HCT116 (cell line): ENCODE measurements around the gene PDE2A. TPM values are rescaled to one million over a fixed set of nuclear protein-coding genes. Genes with fewer than 3 reads are reported as not detected.

Source experiments
- ATAC-seq: fragments of 200-7000 bp; cut with Tn5 transposase; 2 replicates; pipeline ENCODE4 v1.9.1; 2020; ENCODE audit warnings: mild to moderate bottlenecking, moderate library complexity
- BruUV-seq: library from RNA; stranded (reverse); fragments of 400-500 nt; replicated peaks from 2 replicates; lab custom pipeline; 2021; lab: Mats Ljungman, UMichigan
- CTCF ChIA-PET: fragments of 300-600 bp; sonication (Branson Sonifier 250); formaldehyde crosslinking; loops from one replicate; lab custom pipeline; 2021; ENCODE audit warnings: antibody characterized with exemption; lab: Charles Lee
- POLR2A ChIA-PET: fragments of 300-600, 350-600 bp; sonication (Branson Sonifier 250); formaldehyde crosslinking; loops from one replicate; lab custom pipeline; 2021; ENCODE audit warnings: antibody characterized with exemption; lab: Charles Lee
- RAD21 ChIA-PET, 2 experiments: fragments of 300-600 bp; sonication (Branson Sonifier 250); formaldehyde crosslinking; loops; one replicate each; lab custom pipeline; 2023; ENCODE audit warnings: low total read pairs in 2 of 2; ENCODE audit not compliant: uncharacterized antibody in 2 of 2, unreplicated experiment in 2 of 2, low non-redundant PET in 1 of 2; lab: Charles Lee
- DNase-seq: peaks from one replicate; pipeline ENCODE4 v3.0.0-alpha.2; 2010; ENCODE audit warnings: low read depth, low spot score
- H2AFZ ChIP-seq: fragments of 200-600 bp; shearing (Covaris generic), sonication (generic); 2 replicates; pipeline ENCODE4 v1.6.1; 2017; ENCODE audit warnings: low read depth, mixed run types, mixed read lengths, antibody characterized with exemption, low read length; ENCODE audit not compliant: poor library complexity, severe bottlenecking
- H3K27ac ChIP-seq: 2 replicates; pipeline ENCODE4 v1.5.1; 2012; ENCODE audit warnings: low read depth, low read length
- H3K27me3 ChIP-seq: fragments of 200-600 bp; sonication (generic); 2 replicates; pipeline ENCODE4 v1.6.1; 2016; ENCODE audit warnings: mixed run types, low read length, mixed read lengths; ENCODE audit not compliant: insufficient read depth
- H3K36me3 ChIP-seq, 2 experiments: fragments of 200-500 bp in 1 of 2; fragments of 200-600 bp in 1 of 2; sonication (Bioruptor generic) in 1 of 2; sonication (generic) in 1 of 2; 2 replicates each; pipeline versions ENCODE4 v1.5.1 to v1.6.1; 2014 to 2016; ENCODE audit warnings: low read length in 2 of 2, inconsistent platforms in 1 of 2, mixed read lengths in 1 of 2, mixed run types in 1 of 2; ENCODE audit not compliant: insufficient read depth in 2 of 2, control insufficient read depth in 1 of 2
- H3K4me1 ChIP-seq, 2 experiments: fragments of 200-600 bp in 1 of 2; sonication (generic) in 1 of 2; 2 replicates each; pipeline versions ENCODE4 v1.5.1 to v1.6.1; 2012 to 2017; ENCODE audit warnings: low read length in 2 of 2, inconsistent platforms in 1 of 2, mild to moderate bottlenecking in 1 of 2, mixed read lengths in 1 of 2, mixed run types in 1 of 2, moderate library complexity in 1 of 2; ENCODE audit not compliant: insufficient read depth in 2 of 2, control insufficient read depth in 1 of 2
- H3K4me2 ChIP-seq: fragments of 200-600 bp; sonication (generic); 2 replicates; pipeline ENCODE4 v1.6.1; 2017; ENCODE audit warnings: mixed run types, low read length, mixed read lengths
- H3K4me3 ChIP-seq, 2 experiments: fragments of 200-600 bp in 1 of 2; sonication (generic) in 1 of 2; replicated peaks in 1 of 2; 2 replicates each; pipeline ENCODE4 v1.5.1; 2011 to 2016; ENCODE audit warnings: low read length in 2 of 2, control low read depth in 1 of 2, low read depth in 1 of 2, mild to moderate bottlenecking in 1 of 2, mixed read lengths in 1 of 2, mixed run types in 1 of 2
- H3K79me2 ChIP-seq: fragments of 200-600 bp; sonication (generic); 2 replicates; pipeline ENCODE4 v1.6.1; 2017; ENCODE audit warnings: mild to moderate bottlenecking, mixed run types, low read length, moderate library complexity, mixed read lengths; ENCODE audit not compliant: insufficient read depth
- H3K9ac ChIP-seq: fragments of 200-600 bp; sonication (generic); 2 replicates; pipeline ENCODE4 v1.6.1; 2016; ENCODE audit warnings: low read length, mixed read lengths
- H3K9me2 ChIP-seq: fragments of 200-600 bp; sonication (generic), shearing (Covaris generic); 2 replicates; pipeline ENCODE4 v1.6.1; 2017; ENCODE audit warnings: mixed run types, mild to moderate bottlenecking, moderate library complexity; ENCODE audit not compliant: insufficient read depth
- H3K9me3 ChIP-seq, 2 experiments: fragments of 200-500 bp in 1 of 2; fragments of 200-600 bp in 1 of 2; sonication (Bioruptor generic) in 1 of 2; sonication (generic) in 1 of 2; 2 replicates each; pipeline ENCODE4 v1.6.1; 2014 to 2017; ENCODE audit warnings: low read length in 2 of 2, mixed read lengths in 2 of 2, inconsistent platforms in 1 of 2, low read depth in 1 of 2, mild to moderate bottlenecking in 1 of 2, mixed run types in 1 of 2, moderate library complexity in 1 of 2; ENCODE audit not compliant: control insufficient read depth in 1 of 2, insufficient read depth in 1 of 2
- H4K20me1 ChIP-seq: fragments of 200-600 bp; sonication (generic), shearing (Covaris generic); 2 replicates; pipeline ENCODE4 v1.6.1; 2017; ENCODE audit warnings: mixed run types, mild to moderate bottlenecking, moderate library complexity; ENCODE audit not compliant: insufficient read depth
- CBX3 ChIP-seq: IDR thresholded peaks from 2 replicates; pipeline ENCODE4 v1.6.1; 2012; ENCODE audit warnings: low read depth
- EGR1 ChIP-seq: IDR thresholded peaks from 2 replicates; pipeline ENCODE4 v1.6.1; 2012; ENCODE audit warnings: low read depth
- ELF1 ChIP-seq: IDR thresholded peaks from 2 replicates; pipeline ENCODE4 v1.6.1; 2012; ENCODE audit warnings: low read depth, borderline replicate concordance
- REST ChIP-seq: IDR thresholded peaks from 2 replicates; pipeline ENCODE4 v1.6.1; 2012; ENCODE audit warnings: low read depth
- SIN3A ChIP-seq: IDR thresholded peaks from 2 replicates; pipeline ENCODE4 v1.6.1; 2012; ENCODE audit warnings: low read depth
- TCF7L2 ChIP-seq: IDR thresholded peaks from 2 replicates; pipeline ENCODE4 v1.7.0; 2011; ENCODE audit warnings: borderline replicate concordance, inconsistent platforms; ENCODE audit not compliant: insufficient read depth, insufficient read length; ENCODE audit errors: extremely low read depth
- YY1 ChIP-seq: IDR thresholded peaks from 2 replicates; pipeline ENCODE4 v1.6.1; 2011; ENCODE audit warnings: low read length, low read depth, moderate library complexity, mild to moderate bottlenecking; ENCODE audit not compliant: insufficient replicate concordance; ENCODE audit errors: extremely low read depth
- intact Hi-C: fragments of 100-400 bp; cut with micrococcal nuclease; formaldehyde crosslinking; loops from 2 replicates; pipeline ENCODE4 v1.10.0; 2022
- total RNA-seq: library from RNA; stranded (reverse); gene quantifications from one replicate; pipeline ENCODE4 v1.2.1, GENCODE V29; 2021; ENCODE audit not compliant: unreplicated experiment
- TF ChIP-seq, protein P1 (sequence below): IDR thresholded peaks from 2 replicates; pipeline ENCODE4 v1.6.1; 2011; ENCODE audit warnings: mild to moderate bottlenecking, low read length, moderate library complexity; ENCODE audit not compliant: insufficient replicate concordance; ENCODE audit errors: extremely low read depth
- TF ChIP-seq, protein P2 (sequence below), 3 experiments: fragments of 200-600 bp in 1 of 3; sonication (generic) in 1 of 3; IDR thresholded peaks in 2 of 3; conservative IDR thresholded peaks in 1 of 3; 2 replicates each; pipeline ENCODE4 v1.5.1; 2012 to 2017; ENCODE audit warnings: low read depth in 2 of 3, low read length in 2 of 3, antibody characterized with exemption in 1 of 3, borderline replicate concordance in 1 of 3, control low read depth in 1 of 3, mild to moderate bottlenecking in 1 of 3, mixed read lengths in 1 of 3, mixed run types in 1 of 3, moderate library complexity in 1 of 3; ENCODE audit not compliant: insufficient read depth in 1 of 3

Gene PDE2A
- total RNA-seq, 1 experiment from 2014 or later, result 7.6 TPM

DNA sequence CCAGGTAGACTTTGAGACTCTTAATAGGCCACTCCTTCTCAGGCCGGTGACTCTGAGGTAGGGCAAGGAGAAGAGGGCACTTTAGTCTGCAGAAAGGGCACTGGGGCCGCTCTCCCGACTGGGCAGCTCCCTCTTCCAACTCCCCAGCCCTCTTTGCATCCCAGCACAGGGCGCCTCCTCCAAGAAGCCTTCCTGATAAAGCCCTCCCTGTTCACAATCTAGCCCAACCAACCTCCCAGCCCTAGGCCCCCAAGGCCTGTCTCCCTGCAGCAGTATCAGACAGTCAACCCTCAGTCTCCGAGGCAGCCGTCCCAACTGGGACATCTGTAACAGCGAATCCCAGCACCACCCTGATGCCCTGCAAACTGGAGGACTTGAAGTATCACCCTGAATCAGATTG is 14.3 kb upstream of the PDE2A start:
- Histone ChIP-seq H4K20me1 (no peaks in the 10 kb centered on the region), H3K27ac (no peak overlapping the region), H3K9me3 (no peaks in the 10 kb centered on the region), H3K4me1 (peaks cover 0 to 13% of the 10 kb centered on the region in 2 experiments; a peak in 3 of 4 replicates), H3K4me2 (no peak overlapping the region), H3K27me3 (no peaks in the 10 kb centered on the region), H3K9ac (no peak overlapping the region), H3K36me3 (peaks cover 6 to 9% of the 10 kb centered on the region in 2 experiments; a peak in 1 of 4 replicates), H3K4me3 (no peak overlapping the region), H3K79me2 (no peaks in the 10 kb centered on the region), H3K9me2 (no peaks in the 10 kb centered on the region), H2AFZ (no peak overlapping the region)
- DNase-seq (no peak), ATAC-seq (no peak)
- no peak for TF ChIP-seq ELF1
- no peak for TF ChIP-seq SIN3A
- TF ChIP-seq TCF7L2, result no peak
- BruUV-seq, result no TSS peak
- CTCF ChIA-PET, result no interaction called here
- intact Hi-C loops, result no loop called here
- RAD21 ChIA-PET, result no interaction called here
- POLR2A ChIA-PET, result no interaction called here

DNA sequence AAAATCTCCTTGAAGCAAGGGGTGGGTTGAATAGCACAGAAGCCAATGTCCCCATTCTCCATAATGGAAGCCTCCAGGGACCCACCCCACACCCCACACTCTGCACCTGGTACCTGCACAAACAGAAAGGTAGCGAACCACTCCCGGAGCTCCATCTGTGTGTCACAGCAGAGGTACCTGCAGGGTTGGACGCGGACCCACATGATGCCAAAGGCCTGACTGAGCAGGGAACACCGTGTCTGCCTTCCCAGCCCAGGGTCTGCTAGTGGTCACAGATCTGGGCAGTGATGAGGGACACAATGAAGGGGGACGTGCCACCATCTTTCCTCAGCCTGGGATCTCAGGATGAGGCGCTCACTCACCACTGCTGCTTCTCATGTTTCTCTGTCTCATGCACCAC is 13.1 kb upstream of the PDE2A start:
- no peak for ATAC-seq
- no peak overlapping the region for H3K27ac ChIP-seq
- H3K36me3 ChIP-seq, result 0 out of 4 replicates have a peak, but pooled peaks cover 0 to 3% of the 10 kb centered on the region in 2 experiments
- no TSS peak for BruUV-seq
- no peaks in the 10 kb centered on the region for H3K9me2 ChIP-seq
- no peaks in the 10 kb centered on the region for H3K79me2 ChIP-seq
- no peaks in the 10 kb centered on the region for H3K9me3 ChIP-seq
- RAD21 ChIA-PET, result no interaction called here
- POLR2A ChIA-PET, result no interaction called here
- peaks cover 0 to 13% of the 10 kb centered on the region in 2 experiments; a peak in 3 of 4 replicates for H3K4me1 ChIP-seq
- intact Hi-C loops, result no loop called here
- no peak overlapping the region for H3K9ac ChIP-seq
- H4K20me1 ChIP-seq, result no peaks in the 10 kb centered on the region
- no peak overlapping the region for H2AFZ ChIP-seq
- H3K27me3 ChIP-seq, result no peaks in the 10 kb centered on the region
- no peak overlapping the region for H3K4me2 ChIP-seq
- H3K4me3 ChIP-seq, result no peak overlapping the region
- no peak for DNase-seq
- CTCF ChIA-PET, result no interaction called here
- TF ChIP-seq SIN3A, result no peak
- TF ChIP-seq YY1, result no peak
- TF ChIP-seq CBX3, result no peak
- TF ChIP-seq, protein P1, sequence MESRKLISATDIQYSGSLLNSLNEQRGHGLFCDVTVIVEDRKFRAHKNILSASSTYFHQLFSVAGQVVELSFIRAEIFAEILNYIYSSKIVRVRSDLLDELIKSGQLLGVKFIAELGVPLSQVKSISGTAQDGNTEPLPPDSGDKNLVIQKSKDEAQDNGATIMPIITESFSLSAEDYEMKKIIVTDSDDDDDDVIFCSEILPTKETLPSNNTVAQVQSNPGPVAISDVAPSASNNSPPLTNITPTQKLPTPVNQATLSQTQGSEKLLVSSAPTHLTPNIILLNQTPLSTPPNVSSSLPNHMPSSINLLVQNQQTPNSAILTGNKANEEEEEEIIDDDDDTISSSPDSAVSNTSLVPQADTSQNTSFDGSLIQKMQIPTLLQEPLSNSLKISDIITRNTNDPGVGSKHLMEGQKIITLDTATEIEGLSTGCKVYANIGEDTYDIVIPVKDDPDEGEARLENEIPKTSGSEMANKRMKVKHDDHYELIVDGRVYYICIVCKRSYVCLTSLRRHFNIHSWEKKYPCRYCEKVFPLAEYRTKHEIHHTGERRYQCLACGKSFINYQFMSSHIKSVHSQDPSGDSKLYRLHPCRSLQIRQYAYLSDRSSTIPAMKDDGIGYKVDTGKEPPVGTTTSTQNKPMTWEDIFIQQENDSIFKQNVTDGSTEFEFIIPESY, result no peak
- TF ChIP-seq, protein P2, sequence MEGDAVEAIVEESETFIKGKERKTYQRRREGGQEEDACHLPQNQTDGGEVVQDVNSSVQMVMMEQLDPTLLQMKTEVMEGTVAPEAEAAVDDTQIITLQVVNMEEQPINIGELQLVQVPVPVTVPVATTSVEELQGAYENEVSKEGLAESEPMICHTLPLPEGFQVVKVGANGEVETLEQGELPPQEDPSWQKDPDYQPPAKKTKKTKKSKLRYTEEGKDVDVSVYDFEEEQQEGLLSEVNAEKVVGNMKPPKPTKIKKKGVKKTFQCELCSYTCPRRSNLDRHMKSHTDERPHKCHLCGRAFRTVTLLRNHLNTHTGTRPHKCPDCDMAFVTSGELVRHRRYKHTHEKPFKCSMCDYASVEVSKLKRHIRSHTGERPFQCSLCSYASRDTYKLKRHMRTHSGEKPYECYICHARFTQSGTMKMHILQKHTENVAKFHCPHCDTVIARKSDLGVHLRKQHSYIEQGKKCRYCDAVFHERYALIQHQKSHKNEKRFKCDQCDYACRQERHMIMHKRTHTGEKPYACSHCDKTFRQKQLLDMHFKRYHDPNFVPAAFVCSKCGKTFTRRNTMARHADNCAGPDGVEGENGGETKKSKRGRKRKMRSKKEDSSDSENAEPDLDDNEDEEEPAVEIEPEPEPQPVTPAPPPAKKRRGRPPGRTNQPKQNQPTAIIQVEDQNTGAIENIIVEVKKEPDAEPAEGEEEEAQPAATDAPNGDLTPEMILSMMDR (IDR thresholded peaks at IDR 0.05 in 2 of 3, conservative IDR thresholded peaks at IDR 0.05 in 1 of 3; ENCODE audit: borderline replicate concordance in 1 of 3, insufficient read depth in 1 of 3, low read depth in 2 of 3, low read length in 2 of 3), result no peak
- no peak for TF ChIP-seq EGR1
- TF ChIP-seq REST, result no peak
